ENCODE results near the gene DTL. TPM values are rescaled to one million over a fixed set of nuclear protein-coding genes. Genes with fewer than 3 reads are reported as not detected.

The DTL gene
- total RNA-seq, 2 experiments from 2014 or later = 82.2 to 88.2 TPM

- ChIA-PET CTCF (no interaction called here), POLR2A (no interaction called here)
- intact Hi-C loops (cut with micrococcal nuclease) = no loop called here
- H3K27ac Mint-ChIP-seq = no peak overlapping the region
- H3K9me3 Mint-ChIP-seq = no peaks in the 10 kb centered on the region
- H3K27me3 Mint-ChIP-seq = no peaks in the 10 kb centered on the region
- peaks cover 5% of the 10 kb centered on the region for H3K36me3 Mint-ChIP-seq
- no peak for DNase-seq
- H3K4me1 Mint-ChIP-seq (ENCODE audit: low read depth) = peaks cover 4% of the 10 kb centered on the region
- no peak overlapping the region for H3K4me3 Mint-ChIP-seq
Observed at GRCh38 chr1:212119397-212119837, 83.9 kb downstream of the DTL start.

GRCh38 chr1:212119863-212120262, 84.3 kb downstream of the DTL start:
- no peak for DNase-seq
- Mint-ChIP-seq H3K4me3 (no peak overlapping the region), H3K27me3 (no peaks in the 10 kb centered on the region), H3K9me3 (no peaks in the 10 kb centered on the region), H3K27ac (no peak overlapping the region), H3K4me1 (ENCODE audit: low read depth) (peaks cover 8% of the 10 kb centered on the region), H3K36me3 (peaks cover 3% of the 10 kb centered on the region)
- intact Hi-C loops (cut with micrococcal nuclease) = no loop called here
- CTCF ChIA-PET = no interaction called here
- POLR2A ChIA-PET = no interaction called here

- no peak for DNase-seq
- Mint-ChIP-seq H3K4me3 (no peak overlapping the region), H3K27me3 (no peaks in the 10 kb centered on the region), H3K4me1 (ENCODE audit: low read depth) (peaks cover 11% of the 10 kb centered on the region), H3K36me3 (peaks cover 2% of the 10 kb centered on the region), H3K27ac (no peak overlapping the region), H3K9me3 (no peaks in the 10 kb centered on the region)
- POLR2A ChIA-PET = no interaction called here
- CTCF ChIA-PET = no interaction called here
- intact Hi-C loops (cut with micrococcal nuclease) = no loop called here
Observed at GRCh38 chr1:212121779-212122178, 86.2 kb downstream of the DTL start.

- ChIA-PET CTCF (no interaction called here), POLR2A (interaction anchor here (0.5 kb wide), 1 partner anchor 61 kb away, joined by 5 read pairs; no protein-coding TSS in a partner anchor)
- Mint-ChIP-seq H3K27ac (no peak overlapping the region), H3K4me1 (ENCODE audit: low read depth) (peaks cover 11% of the 10 kb centered on the region), H3K4me3 (no peak overlapping the region), H3K9me3 (no peaks in the 10 kb centered on the region), H3K36me3 (peaks cover 4% of the 10 kb centered on the region), H3K27me3 (no peaks in the 10 kb centered on the region)
- intact Hi-C loops (cut with micrococcal nuclease) = no loop called here
- no peak for DNase-seq
Observed at GRCh38 chr1:212124690-212125582, 89.4 kb downstream of the DTL start.

- ChIA-PET CTCF (no interaction called here), POLR2A (no interaction called here)
- no peak for DNase-seq
- H3K36me3 Mint-ChIP-seq = peaks cover 8% of the 10 kb centered on the region
- intact Hi-C loops (cut with micrococcal nuclease) = no loop called here
- H3K4me3 Mint-ChIP-seq = no peak overlapping the region
- H3K27ac Mint-ChIP-seq = no peak overlapping the region
- H3K27me3 Mint-ChIP-seq = no peaks in the 10 kb centered on the region
- peaks cover 11% of the 10 kb centered on the region for H3K4me1 Mint-ChIP-seq (ENCODE audit: low read depth)
- H3K9me3 Mint-ChIP-seq = no peaks in the 10 kb centered on the region
Observed at GRCh38 chr1:212125654-212126053, 90.1 kb downstream of the DTL start.

GRCh38 chr1:212127221-212127620, 91.7 kb downstream of the DTL start:
- no peaks in the 10 kb centered on the region for H3K27me3 Mint-ChIP-seq
- intact Hi-C loops (cut with micrococcal nuclease) = no loop called here
- H3K9me3 Mint-ChIP-seq = no peaks in the 10 kb centered on the region
- ChIA-PET CTCF (no interaction called here), POLR2A (no interaction called here)
- H3K4me1 Mint-ChIP-seq (ENCODE audit: low read depth) = peaks cover 7% of the 10 kb centered on the region
- H3K27ac Mint-ChIP-seq = no peak overlapping the region
- no peak overlapping the region for H3K4me3 Mint-ChIP-seq
- DNase-seq = no peak
- H3K36me3 Mint-ChIP-seq = peaks cover 11% of the 10 kb centered on the region

GRCh38 chr1:212129781-212130180, 94.2 kb downstream of the DTL start:
- Mint-ChIP-seq H3K9me3 (peaks cover 3% of the 10 kb centered on the region), H3K36me3 (peaks cover 21% of the 10 kb centered on the region), H3K4me1 (ENCODE audit: low read depth) (peaks cover 4% of the 10 kb centered on the region), H3K27ac (no peak overlapping the region), H3K27me3 (no peaks in the 10 kb centered on the region), H3K4me3 (no peak overlapping the region)
- POLR2A ChIA-PET = interaction anchor here (0.6 kb wide), 1 partner anchor 7 kb away, joined by 4 read pairs; no protein-coding TSS in a partner anchor
- no peak for DNase-seq
- CTCF ChIA-PET = no interaction called here
- intact Hi-C loops (cut with micrococcal nuclease) = no loop called here

GRCh38 chr1:212132025-212132424, 96.5 kb downstream of the DTL start:
- no peaks in the 10 kb centered on the region for H3K27me3 Mint-ChIP-seq
- ChIA-PET CTCF (no interaction called here), POLR2A (no interaction called here)
- H3K36me3 Mint-ChIP-seq = peaks cover 21% of the 10 kb centered on the region
- H3K4me3 Mint-ChIP-seq = no peak overlapping the region
- intact Hi-C loops (cut with micrococcal nuclease) = no loop called here
- H3K27ac Mint-ChIP-seq = no peak overlapping the region
- H3K9me3 Mint-ChIP-seq = peaks cover 3% of the 10 kb centered on the region
- no peaks in the 10 kb centered on the region for H3K4me1 Mint-ChIP-seq (ENCODE audit: low read depth)
- peak; percentile 24 for DNase-seq

- CTCF ChIA-PET = interaction anchor here (0.7 kb wide), 1 partner anchor 27 kb away, joined by 3 read pairs; no protein-coding TSS in a partner anchor
Observed at GRCh38 chr1:212133319-212133718, 97.8 kb downstream of the DTL start.

GRCh38 chr1:212135166-212135565, 99.6 kb downstream of the DTL start:
- intact Hi-C loops (cut with micrococcal nuclease) = no loop called here
- POLR2A ChIA-PET = no interaction called here
- Mint-ChIP-seq H3K4me3 (no peak overlapping the region), H3K27ac (no peak overlapping the region), H3K4me1 (ENCODE audit: low read depth) (no peaks in the 10 kb centered on the region), H3K36me3 (peaks cover 16% of the 10 kb centered on the region), H3K9me3 (peaks cover 3% of the 10 kb centered on the region), H3K27me3 (no peaks in the 10 kb centered on the region)
- DNase-seq = no peak
- CTCF ChIA-PET = no interaction called here

More at GRCh38 chr1:212133319-212133718, 97.8 kb downstream of the DTL start:
- intact Hi-C loops (cut with micrococcal nuclease) = no loop called here
- Mint-ChIP-seq H3K27me3 (no peaks in the 10 kb centered on the region), H3K4me1 (ENCODE audit: low read depth) (no peaks in the 10 kb centered on the region), H3K9me3 (peaks cover 3% of the 10 kb centered on the region), H3K4me3 (no peak overlapping the region), H3K36me3 (peaks cover 21% of the 10 kb centered on the region), H3K27ac (no peak overlapping the region)
- POLR2A ChIA-PET = no interaction called here
- DNase-seq = no peak

GRCh38 chr1:212137854-212138253, 102.3 kb downstream of the DTL start:
- Mint-ChIP-seq H3K4me3 (no peak overlapping the region), H3K27me3 (no peaks in the 10 kb centered on the region), H3K36me3 (peaks cover 12% of the 10 kb centered on the region), H3K4me1 (ENCODE audit: low read depth) (no peaks in the 10 kb centered on the region), H3K9me3 (peaks cover 3% of the 10 kb centered on the region), H3K27ac (no peak overlapping the region)
- intact Hi-C loops (cut with micrococcal nuclease) = no loop called here
- ChIA-PET POLR2A (no interaction called here), CTCF (no interaction called here)
- no peak for DNase-seq

GRCh38 chr1:212138457-212138856, 102.9 kb downstream of the DTL start:
- intact Hi-C loops (cut with micrococcal nuclease) = no loop called here
- H3K36me3 Mint-ChIP-seq = peaks cover 12% of the 10 kb centered on the region
- POLR2A ChIA-PET = no interaction called here
- H3K4me1 Mint-ChIP-seq (ENCODE audit: low read depth) = no peaks in the 10 kb centered on the region
- peaks cover 3% of the 10 kb centered on the region for H3K9me3 Mint-ChIP-seq
- DNase-seq = no peak
- CTCF ChIA-PET = no interaction called here
- no peak overlapping the region for H3K4me3 Mint-ChIP-seq
- H3K27ac Mint-ChIP-seq = no peak overlapping the region
- H3K27me3 Mint-ChIP-seq = no peaks in the 10 kb centered on the region

GRCh38 chr1:212139526-212140135, 104.1 kb downstream of the DTL start:
- no peak overlapping the region for H3K27ac Mint-ChIP-seq
- H3K4me1 Mint-ChIP-seq (ENCODE audit: low read depth) = no peaks in the 10 kb centered on the region
- ChIA-PET POLR2A (no interaction called here), CTCF (no interaction called here)
- H3K9me3 Mint-ChIP-seq = peaks cover under 1% of the 10 kb centered on the region
- H3K27me3 Mint-ChIP-seq = no peaks in the 10 kb centered on the region
- no peak overlapping the region for H3K4me3 Mint-ChIP-seq
- peaks cover 8% of the 10 kb centered on the region for H3K36me3 Mint-ChIP-seq
- intact Hi-C loops (cut with micrococcal nuclease) = no loop called here
- no peak for DNase-seq

Data from activated CD4-positive, alpha-beta memory T cell treated with anti-CD3 and anti-CD28 coated beads for 36 hours (primary cell).